NCI-H446 treated with DMSO at 0.1 percent for 48 hours (cell line): Measurements from ENCODE around the gene SPTBN5.
A peak's percentile ranks its signal among the peaks of the same experiment; 100 is the strongest.
"Not testable (repeated sequence)": the region's sequence is repeated elsewhere in the genome, so short reads cannot be mapped to it uniquely, and the experiment has no call there.

Experiments used
- DNase-seq: peaks from one replicate; lab custom pipeline; 2025; lab: John Stamatoyannopoulos, UW

Gene SPTBN5

DNA sequence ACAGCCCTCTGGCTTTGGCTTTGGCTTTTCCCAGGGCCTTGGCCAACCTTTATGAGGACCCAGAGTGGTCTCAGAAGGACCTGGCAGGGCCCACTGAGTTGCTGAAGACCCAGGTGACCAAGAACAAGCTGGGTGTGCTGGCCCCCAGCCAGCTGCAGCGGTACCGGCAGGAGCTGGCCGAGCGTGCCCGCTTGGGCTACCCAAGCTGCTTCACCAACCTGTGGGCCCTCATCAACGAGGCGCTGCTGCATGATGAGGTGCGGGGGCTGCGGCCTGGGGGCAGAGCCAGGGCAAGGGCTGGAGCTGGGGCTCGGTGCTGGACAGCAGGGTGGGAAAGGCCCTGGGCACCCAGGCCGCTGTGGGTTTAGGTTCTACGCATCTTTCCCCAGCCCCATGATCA is 49.0 kb downstream of the SPTBN5 start:
- no peak for DNase-seq

DNA sequence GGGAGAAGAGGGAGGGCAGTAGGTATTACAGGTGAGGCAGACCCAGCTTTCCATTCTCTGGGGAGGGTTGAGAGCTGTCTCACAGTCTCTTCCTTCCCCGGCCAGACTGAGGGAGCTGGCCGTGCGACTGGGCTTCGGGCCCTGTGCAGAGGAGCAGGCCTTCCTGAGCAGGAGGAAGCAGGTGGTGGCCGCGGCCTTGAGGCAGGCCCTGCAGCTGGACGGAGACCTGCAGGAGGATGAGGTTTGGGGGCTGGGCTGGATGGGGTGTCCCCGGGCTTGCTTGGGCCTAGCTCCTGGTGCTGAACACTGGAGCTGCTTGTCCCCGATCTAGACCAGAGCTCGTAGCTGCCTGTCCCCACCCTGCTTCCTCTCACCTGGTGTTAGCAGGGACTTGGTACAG is 50.3 kb downstream of the SPTBN5 start:
- no peak for DNase-seq

DNA sequence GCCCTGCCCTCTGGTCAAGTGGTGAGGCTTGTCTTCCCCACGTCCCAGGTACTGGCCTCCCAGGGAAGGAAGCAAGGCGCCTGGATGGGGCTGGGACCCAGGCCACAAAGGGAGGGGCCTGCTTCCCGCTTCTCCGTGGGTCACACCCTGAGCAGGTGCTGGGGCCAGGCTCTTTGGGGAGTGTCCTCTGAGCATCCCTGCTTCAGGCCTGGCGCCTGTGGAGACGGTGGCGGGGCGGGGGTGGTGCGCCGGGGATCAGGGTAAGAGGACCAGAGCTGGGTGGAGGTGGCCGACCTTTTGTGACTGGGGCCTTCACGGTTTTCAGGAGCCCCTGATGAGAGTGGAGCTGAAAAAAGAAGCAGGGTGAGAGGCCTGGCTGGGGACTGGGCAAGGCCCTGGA is 51.6 kb downstream of the SPTBN5 start:
- no peak for DNase-seq

DNA sequence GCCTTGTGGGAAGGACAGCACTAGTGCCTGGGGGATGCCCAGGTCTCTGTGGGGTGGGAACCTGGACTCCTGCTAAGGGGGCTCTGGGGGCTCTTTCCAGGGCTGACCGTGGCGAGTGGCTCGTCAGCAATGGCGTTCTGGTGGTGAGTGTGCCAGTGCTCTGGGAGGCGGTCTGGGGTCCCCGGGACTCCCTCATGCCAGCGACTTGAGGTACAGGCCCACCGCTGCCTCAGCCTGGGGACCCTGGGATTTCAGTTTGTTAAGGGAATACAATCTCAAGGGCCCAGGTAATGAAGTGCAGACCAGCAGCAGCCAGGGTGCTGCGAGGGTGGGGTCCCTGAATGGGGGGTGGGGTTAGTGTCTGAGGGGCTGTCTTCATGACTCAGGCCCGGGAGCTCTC is 52.7 kb downstream of the SPTBN5 start:
- no peak for DNase-seq

DNA sequence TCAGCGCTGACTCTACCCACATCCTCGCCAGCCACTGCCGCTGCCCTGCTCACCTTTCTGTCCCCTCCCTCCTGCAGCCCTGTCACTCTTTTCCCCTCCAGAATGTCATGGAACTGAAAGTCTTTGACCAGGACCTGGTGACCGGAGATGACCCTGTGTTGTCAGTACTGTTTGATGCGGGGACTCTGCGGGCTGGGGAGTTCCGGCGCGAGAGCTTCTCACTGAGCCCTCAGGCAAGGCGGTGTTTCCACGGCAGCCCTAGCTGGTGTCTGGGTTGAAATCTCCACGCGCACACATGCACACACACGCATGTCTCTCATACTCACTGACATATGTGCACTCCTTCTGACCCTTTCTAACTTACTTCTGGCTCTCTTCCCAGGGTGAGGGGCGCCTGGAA is 53.2 kb downstream of the SPTBN5 start:
- no peak for DNase-seq

DNA sequence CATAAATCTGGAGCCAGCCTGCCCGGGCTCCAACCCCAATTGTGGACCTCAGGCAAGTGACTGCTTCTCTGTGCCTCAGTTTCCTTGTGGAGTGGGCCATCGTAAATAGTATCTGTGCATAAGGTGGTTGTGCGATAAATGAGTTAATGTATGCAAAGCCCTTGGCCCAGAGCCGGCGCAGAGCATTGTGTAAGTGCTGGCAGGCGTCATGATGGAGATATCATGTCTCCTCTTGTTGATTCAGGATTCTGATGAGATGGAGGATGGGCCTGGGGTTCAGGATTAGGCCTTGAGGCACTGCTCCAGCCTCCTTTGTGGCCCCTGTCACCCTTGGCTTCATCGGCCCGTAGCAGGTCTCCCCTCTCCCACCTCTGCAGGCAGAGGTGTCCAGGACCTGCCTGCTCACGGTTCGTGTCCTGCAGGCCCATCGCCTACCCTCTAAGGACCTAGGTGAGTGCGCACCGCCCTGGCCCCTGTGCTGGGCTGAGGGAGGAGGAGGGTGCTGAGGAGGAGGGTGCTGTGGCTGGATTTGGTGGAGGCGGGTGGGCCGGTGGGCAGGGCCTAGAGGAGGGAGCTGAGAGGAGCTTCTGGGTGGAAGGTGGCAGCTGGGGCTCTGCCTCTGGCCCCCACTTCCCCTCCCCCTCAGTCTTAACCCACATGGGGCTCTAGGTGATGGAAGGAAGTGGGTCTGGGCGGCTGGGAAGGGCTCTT is 53.9 kb downstream of the SPTBN5 start:
- no peak for DNase-seq

DNA sequence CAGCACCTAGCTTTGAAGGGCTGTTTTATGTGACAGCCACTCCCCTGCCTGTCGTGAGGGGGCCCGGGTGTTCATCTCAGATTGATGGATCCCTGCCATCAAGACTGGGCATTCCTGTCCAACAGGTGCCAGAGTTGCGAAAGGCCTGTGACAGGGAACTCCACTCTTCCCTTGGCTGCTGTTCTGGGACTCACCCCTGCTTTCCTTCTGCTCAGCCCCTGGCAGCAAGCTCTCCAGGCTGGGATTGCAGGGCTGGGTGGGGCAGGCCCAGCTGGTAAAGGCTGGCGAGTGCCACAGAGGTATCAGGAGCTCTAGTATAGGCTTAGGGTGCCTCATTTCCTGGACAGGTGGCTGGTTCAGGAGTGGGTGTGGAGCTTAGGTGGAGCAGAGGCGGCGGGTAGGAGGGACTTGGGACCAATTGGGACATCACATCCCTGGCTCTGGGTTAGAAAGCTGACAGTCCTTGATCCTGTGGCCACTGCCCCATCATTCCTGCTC is 55.4 kb downstream of the SPTBN5 start, which contains the start of gene PLA2G4B:
Gene PLA2G4B, plus strand, starts transcription at position 448 of the 498 bp plus-strand sequence. CDS start 67 bp downstream, outside the sequence.
- DNase-seq, result no peak

DNA sequence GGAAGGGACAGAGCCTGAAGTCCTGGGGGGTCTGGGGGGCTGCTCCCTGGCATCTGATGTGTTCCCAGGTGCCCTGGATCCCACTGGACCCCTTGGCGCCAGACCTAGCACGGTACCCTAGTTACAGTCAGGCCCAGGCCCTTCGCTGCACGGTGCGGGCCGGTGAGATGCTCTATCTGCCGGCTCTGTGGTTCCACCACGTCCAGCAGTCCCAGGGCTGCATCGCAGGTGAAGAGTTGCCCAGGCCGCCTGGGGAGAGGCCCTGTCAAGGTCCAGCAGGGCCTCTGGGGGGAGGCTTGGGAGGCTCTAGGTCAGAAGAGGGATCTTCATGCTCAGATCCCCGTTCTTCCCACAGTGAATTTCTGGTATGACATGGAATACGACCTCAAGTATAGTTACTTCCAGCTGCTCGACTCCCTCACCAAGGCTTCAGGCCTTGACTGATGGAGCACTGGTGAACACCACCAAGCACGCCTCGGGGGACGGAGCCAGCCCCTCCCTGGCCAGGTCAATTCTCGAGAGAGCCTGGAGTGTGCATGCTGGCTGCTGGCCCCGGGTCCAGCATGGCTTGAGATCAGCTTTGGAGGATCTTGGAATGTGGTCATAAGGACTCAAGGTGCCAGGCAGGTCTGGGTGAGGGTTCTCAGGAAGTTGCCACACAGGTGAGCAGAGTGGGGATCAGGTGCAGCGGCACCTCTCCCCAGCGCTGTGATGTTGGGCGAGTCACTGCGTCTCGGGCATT is 57.0 kb downstream of the SPTBN5 start:
- DNase-seq, result no peak

DNA sequence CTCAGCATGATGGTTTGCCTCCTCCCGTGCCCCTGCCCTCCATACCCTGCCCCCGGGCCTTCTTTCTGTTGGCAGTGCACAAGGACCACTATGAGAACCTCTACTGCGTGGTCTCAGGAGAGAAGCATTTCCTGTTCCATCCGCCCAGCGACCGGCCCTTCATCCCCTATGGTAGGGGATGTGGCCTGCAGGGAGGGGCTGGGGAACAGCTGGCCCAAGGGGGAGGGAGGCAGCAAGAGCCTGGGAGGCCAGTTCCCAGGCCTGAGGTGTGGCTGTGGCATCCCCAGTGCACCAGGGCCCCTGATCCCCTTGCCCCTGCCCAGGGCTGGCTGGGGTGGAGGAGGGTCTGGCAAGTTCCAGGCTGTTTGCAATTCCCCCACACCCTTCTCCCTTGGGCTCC is 57.8 kb downstream of the SPTBN5 start:
- no peak for DNase-seq

DNA sequence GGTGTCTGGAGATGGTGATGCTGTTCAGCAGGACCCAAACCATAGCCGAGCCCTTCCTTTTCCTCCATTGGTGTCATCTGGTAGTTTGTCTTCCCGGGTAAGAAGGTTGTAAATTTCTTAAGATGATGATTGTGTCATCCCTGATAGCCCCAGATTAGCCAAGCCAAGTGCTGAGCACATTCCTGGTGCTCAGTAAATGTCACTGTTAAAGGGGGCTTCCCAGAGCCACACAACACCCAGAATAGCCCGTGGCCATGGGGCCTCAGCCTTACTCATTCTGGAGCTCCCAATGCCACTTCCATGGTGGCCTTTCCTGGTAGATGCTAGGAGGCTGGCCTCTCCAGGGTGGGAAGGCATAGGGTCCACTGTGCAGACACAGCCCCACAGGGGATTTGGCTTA is 59.8 kb downstream of the SPTBN5 start:
- DNase-seq, result no peak

DNA sequence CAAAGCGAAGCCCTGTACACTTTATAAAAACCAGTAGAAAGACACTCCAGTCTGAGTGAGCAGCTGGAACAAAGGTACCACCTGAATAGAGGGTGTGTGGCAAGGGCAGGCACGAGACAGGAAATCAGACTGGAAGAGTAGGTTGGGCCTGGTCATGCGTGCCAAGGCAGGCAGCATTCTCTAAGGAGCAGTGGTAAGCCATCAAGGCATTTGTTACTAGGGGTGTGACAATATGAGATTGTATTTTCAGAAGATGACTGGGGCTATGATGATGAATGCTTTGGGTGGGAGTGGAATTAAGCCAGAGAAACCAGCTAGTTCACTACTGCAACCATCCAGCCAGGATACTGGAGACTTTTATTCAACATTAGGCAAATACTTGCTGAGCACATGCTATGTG is 61.0 kb downstream of the SPTBN5 start:
- DNase-seq, result no peak

DNA sequence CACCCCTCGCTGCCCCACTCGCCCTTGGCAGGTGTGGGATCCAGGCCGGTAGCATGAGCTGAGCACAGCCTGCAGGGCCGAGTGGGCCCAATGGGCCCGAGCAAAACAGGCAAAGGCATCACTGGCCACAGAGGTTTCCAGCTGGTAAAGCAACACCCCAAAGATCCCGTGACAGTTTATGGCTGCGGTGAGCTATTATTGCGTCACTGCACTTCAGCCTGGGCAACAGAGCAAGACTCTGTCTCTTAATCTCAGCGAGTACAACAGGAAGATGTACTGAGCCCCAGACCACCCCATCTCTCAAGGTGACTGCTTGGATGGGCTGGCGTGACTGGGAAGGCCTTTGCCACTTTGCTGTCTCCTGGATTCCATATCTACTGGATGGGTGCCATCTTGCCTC is 61.6 kb downstream of the SPTBN5 start:
- no peak for DNase-seq

DNA sequence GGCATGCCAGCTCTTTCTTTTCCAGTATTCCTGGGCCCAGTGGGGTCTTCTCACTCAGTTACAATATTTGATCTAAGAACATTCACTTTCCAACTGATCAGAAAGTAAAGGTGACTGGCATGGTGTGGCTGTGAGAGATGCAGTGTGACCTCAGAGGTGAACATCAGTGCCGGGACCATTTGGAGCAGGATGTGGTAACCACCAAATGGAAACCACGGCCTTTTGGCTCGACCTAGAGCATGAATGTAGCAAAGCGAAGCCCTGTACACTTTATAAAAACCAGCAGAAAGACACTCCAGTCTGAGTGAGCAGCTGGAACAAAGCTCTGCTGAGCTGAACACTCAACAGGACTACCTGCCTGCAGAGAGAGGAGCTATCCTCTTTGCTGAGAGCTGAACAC is 62.6 kb downstream of the SPTBN5 start:
- not testable (repeated sequence) for DNase-seq

DNA sequence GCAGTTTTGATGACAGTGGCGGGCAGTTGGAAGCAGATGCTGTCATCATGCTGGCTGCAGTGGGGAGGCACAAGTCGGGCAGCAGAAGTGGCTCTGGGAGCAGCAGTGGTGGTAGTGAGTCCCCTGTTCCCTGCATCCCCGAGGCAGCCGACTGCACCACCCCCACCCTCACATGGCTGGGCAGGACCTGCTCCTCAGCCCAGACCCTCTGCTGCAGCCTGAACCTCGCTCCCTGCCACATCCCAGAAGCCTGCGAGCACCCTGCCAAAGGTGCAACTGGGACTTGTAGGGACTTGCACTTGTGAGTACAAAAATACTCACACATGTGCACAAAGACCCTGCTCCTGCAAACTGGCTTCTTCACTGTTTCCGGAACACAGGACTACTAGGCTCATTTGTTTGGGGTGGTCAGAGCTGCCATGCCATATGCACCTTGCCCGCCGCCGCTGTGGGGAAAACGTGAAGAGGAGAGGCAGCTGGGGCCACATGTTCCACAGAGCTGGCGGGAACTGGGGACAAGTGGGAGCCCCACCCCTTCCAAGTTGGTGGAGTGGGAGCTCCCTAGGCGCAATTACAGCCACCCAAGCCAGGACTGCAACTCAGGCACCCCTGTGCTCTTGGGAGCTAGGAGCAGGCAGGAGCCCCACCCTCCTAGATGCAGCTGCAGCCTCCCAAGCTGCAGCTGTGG is 63.8 kb downstream of the SPTBN5 start:
- no peak for DNase-seq

DNA sequence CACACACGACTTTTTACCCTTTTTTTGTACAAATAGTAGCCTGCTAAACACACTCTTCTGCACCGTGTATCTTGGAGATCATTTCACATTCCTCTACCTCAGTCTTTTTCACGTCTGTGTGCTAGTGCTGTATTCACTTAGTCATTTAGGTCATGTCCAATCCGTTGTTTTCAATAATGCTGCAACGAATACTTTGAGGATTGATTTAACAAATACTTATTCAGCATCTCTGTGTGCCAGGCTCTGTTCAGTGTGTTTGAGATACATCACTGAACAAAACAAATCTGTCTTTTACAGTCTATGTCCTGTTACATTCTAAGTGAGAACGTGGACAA is 65.1 kb downstream of the SPTBN5 start:
- no peak for DNase-seq

DNA sequence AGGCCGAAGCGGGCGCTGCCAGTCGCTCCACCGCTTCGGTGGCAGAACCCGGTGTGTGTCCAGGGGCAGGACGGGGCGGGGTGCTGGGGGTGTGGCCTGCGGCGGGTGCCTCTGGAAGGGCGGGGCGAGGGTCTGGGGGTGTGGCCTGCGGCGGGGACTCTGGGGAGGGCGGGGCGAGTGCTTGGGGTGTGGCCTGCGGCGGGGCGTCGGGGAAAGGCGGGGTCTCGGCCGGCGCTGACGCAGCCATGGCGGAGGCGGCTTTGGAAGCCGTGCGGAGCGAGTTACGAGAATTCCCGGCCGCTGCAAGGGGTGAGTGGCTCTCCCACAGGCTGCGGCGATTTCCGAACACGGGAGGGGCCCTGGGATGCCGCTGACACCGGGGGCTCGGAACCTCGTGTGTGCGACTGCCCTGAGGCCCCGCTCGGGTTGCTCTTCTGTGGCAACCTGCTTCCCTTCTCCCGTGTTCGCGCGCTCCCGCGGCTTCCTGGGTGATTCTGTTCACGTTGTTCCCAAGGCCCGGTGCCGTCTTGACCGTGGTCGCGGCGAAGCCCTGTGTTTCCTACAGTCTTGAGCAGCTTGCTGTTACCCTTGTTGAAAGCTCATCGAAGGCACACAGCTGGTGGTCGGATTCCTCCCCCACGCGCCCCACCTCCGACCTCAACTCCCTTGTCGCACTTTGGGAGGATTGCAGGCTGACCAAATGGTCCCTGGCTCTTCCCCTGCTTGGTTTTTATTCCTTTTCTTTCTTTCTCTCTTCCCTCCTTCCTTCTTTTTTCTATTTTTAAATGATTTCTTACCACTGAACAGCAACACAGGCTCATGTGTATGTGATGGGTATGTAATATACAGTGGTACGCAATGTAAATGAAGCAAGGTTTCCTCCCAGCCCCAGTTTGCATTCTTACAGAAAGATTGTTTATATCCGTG is 65.7 kb downstream of the SPTBN5 start, which contains the start of gene JMJD7:
Gene JMJD7, plus strand, starts transcription at position 213 of the 927 bp plus-strand sequence. Its CDS starts 33 bp downstream, at position 246.
- DNase-seq, result peak; percentile 24

DNA sequence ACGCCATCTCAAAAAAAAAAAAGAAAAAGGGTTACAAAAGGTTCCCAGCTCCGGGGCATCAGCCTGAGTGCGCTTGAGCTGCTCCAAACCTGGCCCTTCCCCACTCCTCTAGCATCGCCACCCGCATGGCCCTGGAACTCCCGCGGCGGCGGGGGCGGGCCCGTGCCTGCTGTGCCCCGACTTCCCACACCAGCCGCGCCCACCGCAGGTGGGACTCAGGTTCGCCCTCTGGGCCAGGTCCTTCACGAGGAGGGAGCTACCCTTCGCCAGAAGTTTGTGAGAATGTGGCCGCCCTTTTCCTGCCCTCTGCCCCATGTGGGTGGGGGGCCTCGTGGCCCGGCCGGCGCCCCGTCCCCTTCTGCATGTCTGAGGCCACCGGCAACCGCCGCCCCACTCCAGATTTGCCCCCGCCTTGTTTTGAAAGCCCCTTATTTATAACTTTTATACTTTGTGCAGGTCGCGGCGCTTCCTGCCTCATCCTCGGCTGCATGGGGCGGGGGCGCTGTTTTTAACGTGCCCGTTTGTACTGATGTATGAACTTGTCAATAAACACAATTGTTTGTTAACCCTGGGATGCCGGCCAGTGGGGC is 66.5 kb downstream of the SPTBN5 start:
- DNase-seq, result no peak

DNA sequence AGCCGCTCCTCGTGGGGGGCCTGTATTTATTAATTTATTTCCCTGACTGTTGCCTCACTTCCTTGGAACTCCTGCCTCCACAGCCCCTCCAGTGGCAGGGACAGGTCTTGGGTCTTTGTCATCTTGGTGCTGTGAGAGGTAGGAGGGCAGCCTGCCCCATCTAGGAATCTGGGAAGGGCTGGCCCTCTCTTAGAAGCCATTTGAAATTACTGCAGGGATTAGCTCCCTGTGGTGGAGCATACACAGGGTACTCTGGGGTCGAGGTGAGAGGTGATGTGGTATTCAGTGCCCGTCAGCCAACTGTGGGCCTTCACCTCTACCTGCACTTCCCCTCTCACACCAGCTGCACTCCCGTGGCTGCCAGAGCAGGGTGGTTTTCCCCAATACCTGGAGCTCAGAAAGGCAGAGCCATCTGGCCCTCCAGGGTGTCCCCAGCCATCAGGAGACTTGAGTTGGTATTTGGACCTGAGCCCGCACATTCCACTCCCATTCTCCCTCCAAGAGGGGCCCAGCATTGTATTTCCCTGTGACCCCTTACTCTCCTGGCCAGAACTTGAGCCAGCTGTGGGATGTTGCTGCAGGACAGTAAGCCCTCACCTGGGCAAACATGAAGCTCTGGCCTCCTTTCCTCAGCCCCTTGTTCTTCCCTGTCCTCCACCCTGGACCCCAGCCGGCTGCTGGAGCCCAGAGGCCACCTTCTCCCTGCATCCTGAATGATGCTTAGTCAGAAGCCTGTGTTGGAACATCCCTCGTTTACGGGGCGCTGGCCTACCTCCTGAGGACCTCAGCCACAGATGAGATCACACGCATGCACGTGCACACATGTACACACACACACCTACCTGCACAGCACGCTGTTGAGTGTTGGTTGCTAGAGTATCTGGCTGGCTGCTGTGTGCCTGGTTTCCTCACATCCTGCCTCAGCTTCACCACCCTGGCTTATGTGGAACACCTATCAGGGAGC is 68.0 kb downstream of the SPTBN5 start:
- no peak for DNase-seq

DNA sequence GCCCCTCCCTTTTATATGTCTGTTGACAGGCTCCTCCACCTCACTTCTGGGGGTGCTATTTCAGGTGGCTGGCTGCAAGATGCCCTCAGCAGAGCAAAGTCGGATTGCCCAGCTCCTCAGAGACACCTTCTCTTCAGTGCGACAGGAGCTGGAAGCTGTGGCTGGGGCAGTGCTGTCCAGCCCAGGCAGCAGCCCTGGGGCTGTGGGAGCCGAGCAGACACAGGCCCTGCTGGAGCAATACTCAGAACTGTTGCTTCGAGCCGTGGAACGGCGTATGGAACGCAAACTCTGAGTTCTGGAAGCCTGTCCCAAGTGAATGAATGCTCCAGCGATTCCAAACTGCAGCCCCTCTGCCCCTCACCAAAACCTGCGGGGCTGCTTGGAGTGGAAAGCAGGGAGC is 68.7 kb downstream of the SPTBN5 start:
- DNase-seq, result no peak

DNA sequence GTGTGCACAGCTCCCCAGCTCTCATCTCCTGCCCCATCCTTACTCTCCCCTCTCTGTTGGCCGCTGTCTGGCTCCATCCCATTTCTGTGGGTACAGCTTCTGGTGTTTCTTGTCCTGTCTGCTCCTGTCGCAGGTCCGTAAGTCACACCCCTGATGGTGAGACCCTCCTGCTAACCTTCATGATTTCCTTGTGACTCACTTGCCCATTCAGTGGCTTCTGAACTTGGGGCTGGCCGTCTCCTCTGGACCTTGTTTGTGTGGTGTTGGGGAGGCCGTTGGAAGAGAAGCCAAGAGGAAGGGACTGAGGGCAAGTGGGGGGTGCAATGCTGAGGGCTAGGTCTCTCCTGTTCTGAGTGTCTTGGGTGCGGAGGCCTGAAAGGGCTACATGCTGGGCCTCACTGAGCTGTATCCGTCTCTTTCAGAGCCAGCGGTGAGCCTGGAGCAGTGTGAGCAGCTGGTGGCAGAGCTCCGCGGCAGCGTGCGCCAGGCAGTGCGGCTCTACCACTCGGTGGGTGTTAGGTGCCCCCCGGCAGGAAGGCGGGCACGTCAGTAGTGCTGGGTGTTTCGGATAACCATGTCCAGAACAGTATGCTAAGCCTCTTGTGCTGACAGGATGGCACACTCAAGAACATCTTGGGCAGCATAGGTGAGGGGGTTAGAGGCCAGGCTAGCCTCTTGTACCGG is 69.6 kb downstream of the SPTBN5 start:
- DNase-seq, result no peak
